GM23338 (cell line): ENCODE data around the gene ZNF292. TPM values are rescaled to one million over a fixed set of nuclear protein-coding genes. Genes with fewer than 3 reads are reported as not detected.

Source experiments
- ATAC-seq: fragments of 200-7000 bp; cut with Tn5 transposase; 3 replicates; pipeline ENCODE4 v1.9.1; 2020
- DNase-seq: peaks from one replicate; pipeline ENCODE4 v3.0.0-alpha.2; 2015; ENCODE audit warnings: low spot score
- H2AFZ ChIP-seq: fragments of 200-600 bp; sonication (generic); 2 replicates; pipeline ENCODE4 v1.8.0; 2016; ENCODE audit warnings: antibody characterized with exemption, mild to moderate bottlenecking, moderate library complexity
- H3F3A ChIP-seq: fragments of 200-600 bp; sonication (generic); replicated peaks from 2 replicates; pipeline ENCODE4 v1.8.0; 2017; ENCODE audit warnings: antibody characterized with exemption, mixed run types, low read depth
- H3K27ac ChIP-seq: fragments of 200-600 bp; sonication (generic); 2 replicates; pipeline ENCODE4 v1.6.1; 2016; ENCODE audit warnings: low read depth
- H3K27me3 ChIP-seq: fragments of 200-600 bp; sonication (generic); 2 replicates; pipeline ENCODE4 v1.8.0; 2016; ENCODE audit warnings: mild to moderate bottlenecking, mixed run types, moderate library complexity; ENCODE audit not compliant: insufficient read depth
- H3K36me3 ChIP-seq: fragments of 200-600 bp; sonication (generic); 2 replicates; pipeline ENCODE4 v1.8.0; 2016; ENCODE audit warnings: mild to moderate bottlenecking; ENCODE audit not compliant: insufficient read depth
- H3K4me1 ChIP-seq: fragments of 200-600 bp; sonication (generic); 2 replicates; pipeline ENCODE4 v1.8.0; 2016; ENCODE audit warnings: mild to moderate bottlenecking, moderate library complexity; ENCODE audit not compliant: insufficient read depth
- H3K4me2 ChIP-seq: fragments of 200-600 bp; sonication (generic); 2 replicates; pipeline ENCODE4 v1.7.1; 2017; ENCODE audit warnings: mixed run types
- H3K4me3 ChIP-seq: fragments of 200-600 bp; sonication (generic); 2 replicates; pipeline ENCODE4 v1.6.1; 2016; ENCODE audit warnings: mixed run types
- H3K79me2 ChIP-seq: fragments of 200-600 bp; sonication (generic); replicated peaks from 2 replicates; pipeline ENCODE4 v1.8.0; 2017; ENCODE audit warnings: mild to moderate bottlenecking; ENCODE audit not compliant: insufficient read depth
- H3K9me2 ChIP-seq: fragments of 200-600 bp; sonication (generic); 2 replicates; pipeline ENCODE4 v1.8.0; 2017; ENCODE audit not compliant: insufficient read depth
- H4K20me1 ChIP-seq: fragments of 200-600 bp; sonication (generic); replicated peaks from 2 replicates; pipeline ENCODE4 v1.8.0; 2017; ENCODE audit warnings: mild to moderate bottlenecking; ENCODE audit not compliant: insufficient read depth
- H3K27ac Mint-ChIP-seq: 2 replicates; pipeline ENCODE4 v1.8.0; 2020; ENCODE audit warnings: inconsistent platforms, mild to moderate bottlenecking, moderate library complexity, mixed read lengths
- H3K27me3 Mint-ChIP-seq: 3 replicates; pipeline ENCODE4 v1.8.0; 2022; ENCODE audit warnings: low read depth, mild to moderate bottlenecking, moderate library complexity, mixed read lengths, inconsistent platforms; ENCODE audit not compliant: insufficient read depth, poor library complexity
- H3K36me3 Mint-ChIP-seq: 3 replicates; pipeline ENCODE4 v1.8.0; 2021; ENCODE audit warnings: low read depth, mild to moderate bottlenecking, inconsistent platforms, moderate library complexity, mixed read lengths
- H3K4me1 Mint-ChIP-seq: 3 replicates; pipeline ENCODE4 v1.8.0; 2020; ENCODE audit warnings: mild to moderate bottlenecking, inconsistent platforms, mixed read lengths
- H3K4me3 Mint-ChIP-seq: 3 replicates; pipeline ENCODE4 v1.8.0; 2021; ENCODE audit warnings: moderate library complexity, mild to moderate bottlenecking, inconsistent platforms, mixed read lengths
- H3K9me3 Mint-ChIP-seq: 3 replicates; pipeline ENCODE4 v1.8.0; 2020; ENCODE audit warnings: moderate library complexity, mild to moderate bottlenecking, inconsistent platforms, mixed read lengths
- CREB1 ChIP-seq: fragments of 250-450 bp; sonication (Bioruptor Pico); IDR thresholded peaks from 2 replicates; pipeline ENCODE4 v1.5.0; 2020; ENCODE audit warnings: low read depth, mild to moderate bottlenecking, moderate library complexity
- EZH2 ChIP-seq: fragments of 200-600 bp; sonication (generic); IDR thresholded peaks from one replicate; pipeline ENCODE4 v1.8.0; 2017; ENCODE audit warnings: antibody characterized with exemption, mild to moderate bottlenecking, low read depth; ENCODE audit not compliant: unreplicated experiment
- EZH2phosphoT487 ChIP-seq: fragments of 200-600 bp; sonication (generic); IDR thresholded peaks from one replicate; pipeline ENCODE4 v1.8.1; 2018; ENCODE audit warnings: antibody characterized with exemption; ENCODE audit not compliant: unreplicated experiment
- JUNB ChIP-seq: IDR thresholded peaks from one replicate; pipeline ENCODE4 v1.6.1; 2016; ENCODE audit warnings: antibody characterized with exemption; ENCODE audit not compliant: unreplicated experiment
- NANOG ChIP-seq: IDR thresholded peaks from 2 replicates; pipeline ENCODE4 v1.6.1; 2016; ENCODE audit warnings: antibody characterized with exemption, borderline replicate concordance
- POLR2AphosphoS5 ChIP-seq: IDR thresholded peaks from 2 replicates; pipeline ENCODE4 v1.6.1; 2016; ENCODE audit warnings: antibody characterized with exemption, low read depth
- REST ChIP-seq: IDR thresholded peaks from one replicate; pipeline ENCODE4 v1.6.1; 2018; ENCODE audit warnings: antibody characterized with exemption; ENCODE audit not compliant: unreplicated experiment
- STAT1 ChIP-seq: IDR thresholded peaks from one replicate; pipeline ENCODE4 v1.6.1; 2016; ENCODE audit warnings: antibody characterized with exemption; ENCODE audit not compliant: unreplicated experiment
- ZNF114 ChIP-seq: fragments of 250-450 bp; sonication (Bioruptor Pico); IDR thresholded peaks from 2 replicates; pipeline ENCODE4 v1.5.0; 2020; ENCODE audit warnings: mild to moderate bottlenecking, moderate library complexity
- ZNF331 ChIP-seq: fragments of 250-450 bp; sonication (Bioruptor Pico); IDR thresholded peaks from 2 replicates; pipeline ENCODE4 v1.5.0; 2020; ENCODE audit warnings: low read depth, mild to moderate bottlenecking, moderate library complexity
- polyA plus RNA-seq: library from polyadenylated mRNA; unstranded; fragments of >200 nt; fragmentation: Nextera tagmentation; extraction: Ambion mirVana; gene quantifications from 2 replicates; pipeline ENCODE4 v1.2.1, GENCODE V29; 2016
- total RNA-seq: library from RNA; depleted of rRNA; stranded (reverse); fragments of >200 nt; shearing (Covaris generic); gene quantifications from 2 replicates; pipeline ENCODE4 v1.2.3, GENCODE V29; 2014
- TF ChIP-seq, protein P1 (sequence below): fragments of 250-450 bp; sonication (Bioruptor Pico); IDR thresholded peaks from 2 replicates; pipeline ENCODE4 v1.5.0; 2020; ENCODE audit warnings: mild to moderate bottlenecking, moderate library complexity
- TF ChIP-seq, protein P2 (sequence below): IDR thresholded peaks from 2 replicates; pipeline ENCODE4 v1.6.1; 2016; ENCODE audit warnings: antibody characterized with exemption
- TF ChIP-seq, protein P3 (sequence below), 2 experiments: fragments of 200-600 bp in 1 of 2; sonication (generic) in 1 of 2; conservative IDR thresholded peaks; 2 replicates each; pipeline versions ENCODE4 v1.5.1 to v1.6.1; 2016 to 2017; ENCODE audit warnings: antibody characterized with exemption in 2 of 2, low read depth in 2 of 2, mild to moderate bottlenecking in 2 of 2, moderate library complexity in 1 of 2

The ZNF292 gene
- total and polyA plus RNA-seq, 2 experiments from 2014 or later: 45.7 to 67.9 TPM

- H3K27me3 Mint-ChIP-seq: peaks cover 24% of the 10 kb centered on the region
- H4K20me1 ChIP-seq: no peaks in the 10 kb centered on the region
- peaks cover 17% of the 10 kb centered on the region for H3K79me2 ChIP-seq
- H3K9me3 Mint-ChIP-seq: no peaks in the 10 kb centered on the region
- peaks cover 28% of the 10 kb centered on the region for H3K27me3 ChIP-seq
- peak overlapping the region; percentile 97 for H3K4me2 ChIP-seq
- TF ChIP-seq NANOG: no peak
- TF ChIP-seq ZNF114 (CRISPR knock-in tag): no peak
- TF ChIP-seq, protein P1, sequence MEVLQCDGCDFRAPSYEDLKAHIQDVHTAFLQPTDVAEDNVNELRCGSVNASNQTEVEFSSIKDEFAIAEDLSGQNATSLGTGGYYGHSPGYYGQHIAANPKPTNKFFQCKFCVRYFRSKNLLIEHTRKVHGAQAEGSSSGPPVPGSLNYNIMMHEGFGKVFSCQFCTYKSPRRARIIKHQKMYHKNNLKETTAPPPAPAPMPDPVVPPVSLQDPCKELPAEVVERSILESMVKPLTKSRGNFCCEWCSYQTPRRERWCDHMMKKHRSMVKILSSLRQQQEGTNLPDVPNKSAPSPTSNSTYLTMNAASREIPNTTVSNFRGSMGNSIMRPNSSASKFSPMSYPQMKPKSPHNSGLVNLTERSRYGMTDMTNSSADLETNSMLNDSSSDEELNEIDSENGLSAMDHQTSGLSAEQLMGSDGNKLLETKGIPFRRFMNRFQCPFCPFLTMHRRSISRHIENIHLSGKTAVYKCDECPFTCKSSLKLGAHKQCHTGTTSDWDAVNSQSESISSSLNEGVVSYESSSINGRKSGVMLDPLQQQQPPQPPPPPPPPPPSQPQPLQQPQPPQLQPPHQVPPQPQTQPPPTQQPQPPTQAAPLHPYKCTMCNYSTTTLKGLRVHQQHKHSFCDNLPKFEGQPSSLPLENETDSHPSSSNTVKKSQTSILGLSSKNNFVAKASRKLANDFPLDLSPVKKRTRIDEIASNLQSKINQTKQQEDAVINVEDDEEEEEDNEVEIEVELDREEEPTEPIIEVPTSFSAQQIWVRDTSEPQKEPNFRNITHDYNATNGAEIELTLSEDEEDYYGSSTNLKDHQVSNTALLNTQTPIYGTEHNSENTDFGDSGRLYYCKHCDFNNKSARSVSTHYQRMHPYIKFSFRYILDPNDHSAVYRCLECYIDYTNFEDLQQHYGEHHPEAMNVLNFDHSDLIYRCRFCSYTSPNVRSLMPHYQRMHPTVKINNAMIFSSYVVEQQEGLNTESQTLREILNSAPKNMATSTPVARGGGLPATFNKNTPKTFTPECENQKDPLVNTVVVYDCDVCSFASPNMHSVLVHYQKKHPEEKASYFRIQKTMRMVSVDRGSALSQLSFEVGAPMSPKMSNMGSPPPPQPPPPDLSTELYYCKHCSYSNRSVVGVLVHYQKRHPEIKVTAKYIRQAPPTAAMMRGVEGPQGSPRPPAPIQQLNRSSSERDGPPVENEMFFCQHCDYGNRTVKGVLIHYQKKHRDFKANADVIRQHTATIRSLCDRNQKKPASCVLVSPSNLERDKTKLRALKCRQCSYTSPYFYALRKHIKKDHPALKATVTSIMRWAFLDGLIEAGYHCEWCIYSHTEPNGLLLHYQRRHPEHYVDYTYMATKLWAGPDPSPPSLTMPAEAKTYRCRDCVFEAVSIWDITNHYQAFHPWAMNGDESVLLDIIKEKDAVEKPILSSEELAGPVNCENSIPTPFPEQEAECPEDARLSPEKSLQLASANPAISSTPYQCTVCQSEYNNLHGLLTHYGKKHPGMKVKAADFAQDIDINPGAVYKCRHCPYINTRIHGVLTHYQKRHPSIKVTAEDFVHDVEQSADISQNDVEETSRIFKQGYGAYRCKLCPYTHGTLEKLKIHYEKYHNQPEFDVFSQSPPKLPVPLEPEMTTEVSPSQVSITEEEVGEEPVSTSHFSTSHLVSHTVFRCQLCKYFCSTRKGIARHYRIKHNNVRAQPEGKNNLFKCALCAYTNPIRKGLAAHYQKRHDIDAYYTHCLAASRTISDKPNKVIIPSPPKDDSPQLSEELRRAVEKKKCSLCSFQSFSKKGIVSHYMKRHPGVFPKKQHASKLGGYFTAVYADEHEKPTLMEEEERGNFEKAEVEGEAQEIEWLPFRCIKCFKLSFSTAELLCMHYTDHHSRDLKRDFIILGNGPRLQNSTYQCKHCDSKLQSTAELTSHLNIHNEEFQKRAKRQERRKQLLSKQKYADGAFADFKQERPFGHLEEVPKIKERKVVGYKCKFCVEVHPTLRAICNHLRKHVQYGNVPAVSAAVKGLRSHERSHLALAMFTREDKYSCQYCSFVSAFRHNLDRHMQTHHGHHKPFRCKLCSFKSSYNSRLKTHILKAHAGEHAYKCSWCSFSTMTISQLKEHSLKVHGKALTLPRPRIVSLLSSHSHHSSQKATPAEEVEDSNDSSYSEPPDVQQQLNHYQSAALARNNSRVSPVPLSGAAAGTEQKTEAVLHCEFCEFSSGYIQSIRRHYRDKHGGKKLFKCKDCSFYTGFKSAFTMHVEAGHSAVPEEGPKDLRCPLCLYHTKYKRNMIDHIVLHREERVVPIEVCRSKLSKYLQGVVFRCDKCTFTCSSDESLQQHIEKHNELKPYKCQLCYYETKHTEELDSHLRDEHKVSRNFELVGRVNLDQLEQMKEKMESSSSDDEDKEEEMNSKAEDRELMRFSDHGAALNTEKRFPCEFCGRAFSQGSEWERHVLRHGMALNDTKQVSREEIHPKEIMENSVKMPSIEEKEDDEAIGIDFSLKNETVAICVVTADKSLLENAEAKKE: no peak
- no peak for TF ChIP-seq STAT1
- TF ChIP-seq CREB1: no peak
- TF ChIP-seq EZH2phosphoT487: no peak
- TF ChIP-seq, protein P2, sequence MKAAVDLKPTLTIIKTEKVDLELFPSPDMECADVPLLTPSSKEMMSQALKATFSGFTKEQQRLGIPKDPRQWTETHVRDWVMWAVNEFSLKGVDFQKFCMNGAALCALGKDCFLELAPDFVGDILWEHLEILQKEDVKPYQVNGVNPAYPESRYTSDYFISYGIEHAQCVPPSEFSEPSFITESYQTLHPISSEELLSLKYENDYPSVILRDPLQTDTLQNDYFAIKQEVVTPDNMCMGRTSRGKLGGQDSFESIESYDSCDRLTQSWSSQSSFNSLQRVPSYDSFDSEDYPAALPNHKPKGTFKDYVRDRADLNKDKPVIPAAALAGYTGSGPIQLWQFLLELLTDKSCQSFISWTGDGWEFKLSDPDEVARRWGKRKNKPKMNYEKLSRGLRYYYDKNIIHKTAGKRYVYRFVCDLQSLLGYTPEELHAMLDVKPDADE: no peak
- TF ChIP-seq, protein P3, sequence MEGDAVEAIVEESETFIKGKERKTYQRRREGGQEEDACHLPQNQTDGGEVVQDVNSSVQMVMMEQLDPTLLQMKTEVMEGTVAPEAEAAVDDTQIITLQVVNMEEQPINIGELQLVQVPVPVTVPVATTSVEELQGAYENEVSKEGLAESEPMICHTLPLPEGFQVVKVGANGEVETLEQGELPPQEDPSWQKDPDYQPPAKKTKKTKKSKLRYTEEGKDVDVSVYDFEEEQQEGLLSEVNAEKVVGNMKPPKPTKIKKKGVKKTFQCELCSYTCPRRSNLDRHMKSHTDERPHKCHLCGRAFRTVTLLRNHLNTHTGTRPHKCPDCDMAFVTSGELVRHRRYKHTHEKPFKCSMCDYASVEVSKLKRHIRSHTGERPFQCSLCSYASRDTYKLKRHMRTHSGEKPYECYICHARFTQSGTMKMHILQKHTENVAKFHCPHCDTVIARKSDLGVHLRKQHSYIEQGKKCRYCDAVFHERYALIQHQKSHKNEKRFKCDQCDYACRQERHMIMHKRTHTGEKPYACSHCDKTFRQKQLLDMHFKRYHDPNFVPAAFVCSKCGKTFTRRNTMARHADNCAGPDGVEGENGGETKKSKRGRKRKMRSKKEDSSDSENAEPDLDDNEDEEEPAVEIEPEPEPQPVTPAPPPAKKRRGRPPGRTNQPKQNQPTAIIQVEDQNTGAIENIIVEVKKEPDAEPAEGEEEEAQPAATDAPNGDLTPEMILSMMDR (conservative IDR thresholded peaks at IDR 0.05; ENCODE audit: low read depth in 2 of 2): no peak
- TF ChIP-seq POLR2AphosphoS5: no peak
- TF ChIP-seq REST: no peak
- no peak for TF ChIP-seq ZNF331 (CRISPR knock-in tag)
- TF ChIP-seq EZH2: no peak
- TF ChIP-seq JUNB: no peak
- H3K27ac Mint-ChIP-seq: no peak overlapping the region
- H3K4me3 Mint-ChIP-seq: peak overlapping the region; percentile 87
- no peaks in the 10 kb centered on the region for H3K9me2 ChIP-seq
- H3K4me1 Mint-ChIP-seq: peaks cover 20% of the 10 kb centered on the region
- H3K4me3 ChIP-seq: peak overlapping the region; percentile 69
- H3K4me1 ChIP-seq: peaks cover 21% of the 10 kb centered on the region
- DNase-seq (no peak), ATAC-seq (no peak)
- peaks cover 2% of the 10 kb centered on the region; the same call in 1 of the 3 replicates for H3K36me3 Mint-ChIP-seq
- no peaks in the 10 kb centered on the region for H3K36me3 ChIP-seq
- H2AFZ ChIP-seq: peak overlapping the region; percentile 98
- 0 out of 2 replicates have a peak, but pooled peaks cover 4% of the 10 kb centered on the region for H3F3A ChIP-seq
- H3K27ac ChIP-seq: peak overlapping the region; percentile 34; the same call in 1 of the 2 replicates
Measured at GRCh38 chr6:87151471-87151780, 3.9 kb upstream of the ZNF292 start.
